ENCODE results near the gene FMOD. TPM values are rescaled to one million over a fixed set of nuclear protein-coding genes. Genes with fewer than 3 reads are reported as not detected.

The FMOD gene
- polyA plus RNA-seq, 1 donor from 2014 or later, result not detected

DNA sequence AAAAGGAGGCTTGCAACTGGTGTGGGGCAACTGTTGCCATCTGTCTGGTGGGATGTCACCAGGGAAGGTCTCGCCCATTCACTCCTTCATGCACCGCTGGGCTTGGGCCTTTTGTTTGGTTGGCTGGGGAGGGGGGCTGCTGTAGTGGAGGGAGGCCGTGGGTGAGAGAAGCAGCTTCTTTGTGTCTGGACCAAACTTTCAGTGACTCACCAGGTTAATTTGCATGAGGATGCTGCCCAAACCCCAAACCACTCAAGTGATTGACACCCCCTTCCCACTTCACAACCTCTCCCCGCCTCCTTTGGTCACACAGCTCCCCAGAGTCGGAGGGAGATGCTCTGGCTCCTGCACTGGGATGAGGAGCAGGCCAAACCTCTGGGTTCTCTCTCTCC, 25.9 kb downstream of the FMOD start:
- no peaks in the 10 kb centered on the region for H3K79me2 ChIP-seq (replicated peaks; ENCODE audit: insufficient read depth, low read length)
- H3K4me2 ChIP-seq (ENCODE audit: low read length), result no peak overlapping the region
- TF ChIP-seq, protein P1, sequence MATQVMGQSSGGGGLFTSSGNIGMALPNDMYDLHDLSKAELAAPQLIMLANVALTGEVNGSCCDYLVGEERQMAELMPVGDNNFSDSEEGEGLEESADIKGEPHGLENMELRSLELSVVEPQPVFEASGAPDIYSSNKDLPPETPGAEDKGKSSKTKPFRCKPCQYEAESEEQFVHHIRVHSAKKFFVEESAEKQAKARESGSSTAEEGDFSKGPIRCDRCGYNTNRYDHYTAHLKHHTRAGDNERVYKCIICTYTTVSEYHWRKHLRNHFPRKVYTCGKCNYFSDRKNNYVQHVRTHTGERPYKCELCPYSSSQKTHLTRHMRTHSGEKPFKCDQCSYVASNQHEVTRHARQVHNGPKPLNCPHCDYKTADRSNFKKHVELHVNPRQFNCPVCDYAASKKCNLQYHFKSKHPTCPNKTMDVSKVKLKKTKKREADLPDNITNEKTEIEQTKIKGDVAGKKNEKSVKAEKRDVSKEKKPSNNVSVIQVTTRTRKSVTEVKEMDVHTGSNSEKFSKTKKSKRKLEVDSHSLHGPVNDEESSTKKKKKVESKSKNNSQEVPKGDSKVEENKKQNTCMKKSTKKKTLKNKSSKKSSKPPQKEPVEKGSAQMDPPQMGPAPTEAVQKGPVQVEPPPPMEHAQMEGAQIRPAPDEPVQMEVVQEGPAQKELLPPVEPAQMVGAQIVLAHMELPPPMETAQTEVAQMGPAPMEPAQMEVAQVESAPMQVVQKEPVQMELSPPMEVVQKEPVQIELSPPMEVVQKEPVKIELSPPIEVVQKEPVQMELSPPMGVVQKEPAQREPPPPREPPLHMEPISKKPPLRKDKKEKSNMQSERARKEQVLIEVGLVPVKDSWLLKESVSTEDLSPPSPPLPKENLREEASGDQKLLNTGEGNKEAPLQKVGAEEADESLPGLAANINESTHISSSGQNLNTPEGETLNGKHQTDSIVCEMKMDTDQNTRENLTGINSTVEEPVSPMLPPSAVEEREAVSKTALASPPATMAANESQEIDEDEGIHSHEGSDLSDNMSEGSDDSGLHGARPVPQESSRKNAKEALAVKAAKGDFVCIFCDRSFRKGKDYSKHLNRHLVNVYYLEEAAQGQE (IDR thresholded peaks at IDR 0.05; ENCODE audit: borderline replicate concordance), result no peak
- TF ChIP-seq EZH2 (IDR thresholded peaks at IDR 0.05; ENCODE audit: borderline replicate concordance, insufficient read depth, low read length, poor library complexity, severe bottlenecking) (no peak), TAF1 (IDR thresholded peaks at IDR 0.05; ENCODE audit: low read depth) (no peak), MXI1 (conservative IDR thresholded peaks at IDR 0.05; ENCODE audit: poor library complexity, severe bottlenecking) (no peak), EP300 (conservative IDR thresholded peaks at IDR 0.05; ENCODE audit: poor library complexity, severe bottlenecking) (no peak), SMC3 (conservative IDR thresholded peaks at IDR 0.05; ENCODE audit: poor library complexity) (no peak), POLR2AphosphoS5 (IDR thresholded peaks at IDR 0.05) (no peak), RAD21 (conservative IDR thresholded peaks at IDR 0.05) (no peak), CTCF (IDR thresholded peaks at IDR 0.05; ENCODE audit: poor library complexity, severe bottlenecking) (no peak)
- no peak overlapping the region for H3K4me3 ChIP-seq (ENCODE audit: low read length)
- no peaks in the 10 kb centered on the region for H4K20me1 ChIP-seq (ENCODE audit: insufficient read depth)
- H3K36me3 ChIP-seq (ENCODE audit: insufficient read depth, low read length), result no peaks in the 10 kb centered on the region
- H2AFZ ChIP-seq (ENCODE audit: low read depth, low read length), result no peak overlapping the region
- peaks cover 4% of the 10 kb centered on the region for H3F3A ChIP-seq (ENCODE audit: insufficient read depth, low read length, poor library complexity, severe bottlenecking)
- no peaks in the 10 kb centered on the region for H3K9me3 ChIP-seq (ENCODE audit: low read length)
- H3K27ac ChIP-seq (ENCODE audit: low read length), result no peak overlapping the region
- no peak overlapping the region for H3K9ac ChIP-seq (ENCODE audit: low read length)
- H3K27me3 ChIP-seq (ENCODE audit: insufficient read depth, low read depth, low read length), result no peaks in the 10 kb centered on the region
- H3K9me2 ChIP-seq (ENCODE audit: insufficient read depth, low read length), result no peaks in the 10 kb centered on the region

DNA sequence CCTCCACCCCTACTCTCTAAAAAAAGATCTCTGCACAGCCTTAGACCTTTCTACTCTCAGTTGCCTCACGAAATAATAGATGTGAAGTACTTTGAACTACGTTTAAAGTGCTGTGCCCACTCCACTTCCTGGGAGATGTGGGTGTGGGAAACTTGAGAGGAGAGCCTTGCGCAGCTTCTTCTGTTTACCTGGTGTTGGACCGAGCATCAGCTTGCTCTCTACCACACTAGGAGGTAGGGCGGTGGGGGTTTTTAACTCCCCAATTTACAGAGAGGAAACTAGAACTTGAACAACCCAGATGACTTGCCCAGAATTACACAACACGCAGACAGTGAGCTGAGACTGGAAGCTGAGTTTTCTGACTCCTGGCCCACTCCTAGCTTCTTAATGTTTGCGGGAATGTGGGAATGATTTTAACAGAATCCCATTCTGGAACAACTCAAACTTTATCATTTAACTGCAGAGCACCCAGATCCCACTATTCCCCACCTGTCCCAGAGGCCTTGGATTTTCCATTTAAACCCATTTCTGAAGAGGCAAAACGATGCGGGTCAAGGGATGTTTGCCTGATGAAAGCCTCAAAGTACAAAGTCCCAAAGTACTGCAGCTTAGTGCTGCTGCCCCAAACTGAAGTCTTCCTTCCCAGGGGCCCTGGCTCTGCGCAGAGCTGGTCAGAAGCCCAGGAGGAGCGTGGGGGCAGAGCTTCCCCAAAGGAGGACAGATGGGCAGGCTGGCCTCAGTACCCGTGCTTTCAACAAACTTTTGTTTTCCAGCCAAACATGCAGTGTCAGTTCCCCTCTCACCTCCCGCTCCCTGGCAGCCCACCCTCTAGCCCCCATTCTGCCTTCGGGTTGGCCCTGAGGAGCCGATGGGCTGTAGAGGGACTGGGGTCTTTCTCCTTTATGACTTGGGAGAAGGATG, 26.6 kb downstream of the FMOD start:
- H3K4me3 ChIP-seq (ENCODE audit: low read length), result no peak overlapping the region
- no peaks in the 10 kb centered on the region for H4K20me1 ChIP-seq (ENCODE audit: insufficient read depth)
- no peaks in the 10 kb centered on the region for H3K79me2 ChIP-seq (replicated peaks; ENCODE audit: insufficient read depth, low read length)
- H3K9me2 ChIP-seq (ENCODE audit: insufficient read depth, low read length), result no peaks in the 10 kb centered on the region
- no peaks in the 10 kb centered on the region for H3K9me3 ChIP-seq (ENCODE audit: low read length)
- H3K27ac ChIP-seq (ENCODE audit: low read length), result no peak overlapping the region
- no peak overlapping the region for H2AFZ ChIP-seq (ENCODE audit: low read depth, low read length)
- no peaks in the 10 kb centered on the region for H3K27me3 ChIP-seq (ENCODE audit: insufficient read depth, low read depth, low read length)
- no peaks in the 10 kb centered on the region for H3K36me3 ChIP-seq (ENCODE audit: insufficient read depth, low read length)
- peaks cover 4% of the 10 kb centered on the region for H3F3A ChIP-seq (ENCODE audit: insufficient read depth, low read length, poor library complexity, severe bottlenecking)
- H3K4me2 ChIP-seq (ENCODE audit: low read length), result no peak overlapping the region
- no peak for TF ChIP-seq POLR2AphosphoS5 (IDR thresholded peaks at IDR 0.05)
- TF ChIP-seq TAF1 (IDR thresholded peaks at IDR 0.05; ENCODE audit: low read depth), result no peak
- no peak for TF ChIP-seq MXI1 (conservative IDR thresholded peaks at IDR 0.05; ENCODE audit: poor library complexity, severe bottlenecking)
- no peak for TF ChIP-seq CTCF (IDR thresholded peaks at IDR 0.05; ENCODE audit: poor library complexity, severe bottlenecking)
- no peak for TF ChIP-seq SMC3 (conservative IDR thresholded peaks at IDR 0.05; ENCODE audit: poor library complexity)
- TF ChIP-seq EP300 (conservative IDR thresholded peaks at IDR 0.05; ENCODE audit: poor library complexity, severe bottlenecking), result no peak
- TF ChIP-seq, protein P1 (IDR thresholded peaks at IDR 0.05; ENCODE audit: borderline replicate concordance), result no peak
- TF ChIP-seq RAD21 (conservative IDR thresholded peaks at IDR 0.05), result no peak
- TF ChIP-seq EZH2 (IDR thresholded peaks at IDR 0.05; ENCODE audit: borderline replicate concordance, insufficient read depth, low read length, poor library complexity, severe bottlenecking), result no peak
- no peak overlapping the region for H3K9ac ChIP-seq (ENCODE audit: low read length)
